ENCODE results near the gene UNKL. TPM values are rescaled to one million over a fixed set of nuclear protein-coding genes. Genes with fewer than 3 reads are reported as not detected.

UNKL gene
- total and polyA plus RNA-seq, 8 donors = 4.8 to 75.0 (median 28.2) TPM

- no peak for DNase-seq
These were observed 32.7 kb downstream of the UNKL start for GRCh38 chr16:1381612-1382406.

GRCh38 chr16:1380195-1380594, 34.3 kb downstream of the UNKL start:
- peak overlapping the region in 2 of 4 donors; percentile 49 to 64 for H3K4me3 ChIP-seq
- H3K27me3 ChIP-seq = no peaks in the 10 kb centered on the region
- H3K4me1 ChIP-seq = peaks cover 20 to 28% (median 27%) of the 10 kb centered on the region in 4 donors
- WGBS, 5 donors = 73 to 81% (median 76%) methylated on average over 8 to 10 of the region's 10 CpGs
- no peak for DNase-seq
- peak overlapping the region in 2 of 5 donors; percentile 82 to 89 for H3K27ac ChIP-seq
- intact Hi-C loops (cut with DNase I; ENCODE audit: low total_unique reads) = no loop called here
- H3K36me3 ChIP-seq = peaks cover 30 to 70% (median 63%) of the 10 kb centered on the region in 4 donors
- no peaks in the 10 kb centered on the region for H3K9me3 ChIP-seq
- TF ChIP-seq EP300 (IDR thresholded peaks at IDR 0.05) = no peak
- no peak for TF ChIP-seq POLR2A (IDR thresholded peaks at IDR 0.05)
- no peak for TF ChIP-seq CTCF (IDR thresholded peaks at IDR 0.05)
- TF ChIP-seq POLR2AphosphoS5 (IDR thresholded peaks at IDR 0.05) = no peak

More at GRCh38 chr16:1381612-1382406, 32.7 kb downstream of the UNKL start:
- Histone ChIP-seq H3K27ac (no peak overlapping the region), H3K36me3 (peaks cover 27 to 68% (median 61%) of the 10 kb centered on the region in 4 donors), H3K9me3 (no peaks in the 10 kb centered on the region), H3K4me3 (no peak overlapping the region), H3K27me3 (no peaks in the 10 kb centered on the region), H3K4me1 (peaks cover 20 to 28% (median 27%) of the 10 kb centered on the region in 4 donors)
- intact Hi-C loops (cut with DNase I; ENCODE audit: low total_unique reads) = no loop called here
- TF ChIP-seq POLR2AphosphoS5 (IDR thresholded peaks at IDR 0.05) (no peak), EP300 (IDR thresholded peaks at IDR 0.05) (no peak), POLR2A (IDR thresholded peaks at IDR 0.05) (no peak), CTCF (IDR thresholded peaks at IDR 0.05) (no peak)
- 86 to 96% (median 92%) methylated on average over 9 of the region's 9 CpGs for WGBS, 5 donors

- Histone ChIP-seq H3K4me1 (peaks cover 20 to 28% (median 27%) of the 10 kb centered on the region in 4 donors), H3K36me3 (peaks cover 30 to 70% (median 63%) of the 10 kb centered on the region in 4 donors), H3K4me3 (peak overlapping the region; percentile 49 to 64 (median 56)), H3K9me3 (no peaks in the 10 kb centered on the region), H3K27ac (peak overlapping the region; percentile 41 to 89 (median 82)), H3K27me3 (no peaks in the 10 kb centered on the region)
- DNase-seq = peak; percentile 69 to 83
- WGBS, 5 donors = 2 to 8% (median 5%) methylated on average over 17 to 94 of the region's 95 CpGs
- intact Hi-C loops (cut with DNase I; ENCODE audit: low total_unique reads) = no loop called here
- TF ChIP-seq EP300 (IDR thresholded peaks at IDR 0.05) (no peak), POLR2A (IDR thresholded peaks at IDR 0.05) (no peak), POLR2AphosphoS5 (IDR thresholded peaks at IDR 0.05) (peak in 1 of 3 donors; percentile 7)
These were observed 35.0 kb downstream of the UNKL start for GRCh38 chr16:1379304-1380076.

- peak overlapping the region; percentile 49 to 64 (median 56) for H3K4me3 ChIP-seq
- no peaks in the 10 kb centered on the region for H3K27me3 ChIP-seq
- no peaks in the 10 kb centered on the region for H3K9me3 ChIP-seq
- peak; percentile 76 to 85 for DNase-seq
- 7 to 12% (median 11%) methylated on average over 17 to 31 of the region's 31 CpGs for WGBS, 5 donors
- intact Hi-C loops (cut with DNase I; ENCODE audit: low total_unique reads) = no loop called here
- peaks cover 20 to 28% (median 27%) of the 10 kb centered on the region in 4 donors for H3K4me1 ChIP-seq
- TF ChIP-seq CTCF (IDR thresholded peaks at IDR 0.05) (no peak), POLR2AphosphoS5 (IDR thresholded peaks at IDR 0.05) (peak in 2 of 3 donors; percentile 30 to 79), POLR2A (IDR thresholded peaks at IDR 0.05) (no peak), EP300 (IDR thresholded peaks at IDR 0.05) (peak; percentile 74)
- peaks cover 27 to 69% (median 61%) of the 10 kb centered on the region in 4 donors for H3K36me3 ChIP-seq
- H3K27ac ChIP-seq = peak overlapping the region; percentile 41 to 89 (median 82)
These were observed 35.6 kb downstream of the UNKL start for GRCh38 chr16:1378804-1379303.
